Measurements from ENCODE around the gene KSR1. TPM values are rescaled to one million over a fixed set of nuclear protein-coding genes. Genes with fewer than 3 reads are reported as not detected.

Gene KSR1
- total RNA-seq, 4 donors from 2014 or later, result 21.9 to 34.1 (median 29.0) TPM

DNA sequence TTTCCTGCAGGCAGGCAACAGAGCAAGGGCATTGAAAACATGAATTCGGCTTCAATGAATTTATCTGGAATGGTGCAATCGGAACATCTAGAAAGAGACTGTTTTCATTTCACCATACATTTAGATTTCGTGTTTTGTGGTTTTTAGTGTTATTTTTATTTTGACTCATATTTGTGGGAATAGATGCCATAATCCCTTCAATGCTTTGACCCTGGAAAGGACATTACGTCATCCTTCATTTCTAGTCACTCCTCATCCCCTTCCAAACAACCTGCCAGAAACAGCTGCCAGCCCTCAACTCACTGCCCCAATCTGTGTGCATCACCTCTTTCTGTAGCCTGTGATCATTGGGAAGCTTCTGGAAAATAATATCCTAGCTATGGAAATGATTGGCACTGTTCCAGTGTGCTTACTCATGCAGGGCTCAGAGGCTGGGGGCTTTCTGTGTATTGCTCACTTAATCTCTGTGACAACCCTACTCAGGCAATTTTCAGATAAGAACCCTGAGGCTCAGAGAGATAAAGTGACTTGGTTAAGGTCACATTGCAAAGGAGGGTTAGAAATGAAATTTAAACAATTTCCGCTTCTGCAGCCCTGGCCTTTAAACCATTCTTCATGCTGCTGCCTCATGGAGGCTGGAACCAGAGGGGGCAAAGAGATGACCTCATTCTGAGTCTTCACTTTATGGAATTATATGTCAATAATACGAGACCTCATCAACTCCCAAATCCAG is 9.5 kb upstream of the KSR1 start:
- TF ChIP-seq, protein P1, sequence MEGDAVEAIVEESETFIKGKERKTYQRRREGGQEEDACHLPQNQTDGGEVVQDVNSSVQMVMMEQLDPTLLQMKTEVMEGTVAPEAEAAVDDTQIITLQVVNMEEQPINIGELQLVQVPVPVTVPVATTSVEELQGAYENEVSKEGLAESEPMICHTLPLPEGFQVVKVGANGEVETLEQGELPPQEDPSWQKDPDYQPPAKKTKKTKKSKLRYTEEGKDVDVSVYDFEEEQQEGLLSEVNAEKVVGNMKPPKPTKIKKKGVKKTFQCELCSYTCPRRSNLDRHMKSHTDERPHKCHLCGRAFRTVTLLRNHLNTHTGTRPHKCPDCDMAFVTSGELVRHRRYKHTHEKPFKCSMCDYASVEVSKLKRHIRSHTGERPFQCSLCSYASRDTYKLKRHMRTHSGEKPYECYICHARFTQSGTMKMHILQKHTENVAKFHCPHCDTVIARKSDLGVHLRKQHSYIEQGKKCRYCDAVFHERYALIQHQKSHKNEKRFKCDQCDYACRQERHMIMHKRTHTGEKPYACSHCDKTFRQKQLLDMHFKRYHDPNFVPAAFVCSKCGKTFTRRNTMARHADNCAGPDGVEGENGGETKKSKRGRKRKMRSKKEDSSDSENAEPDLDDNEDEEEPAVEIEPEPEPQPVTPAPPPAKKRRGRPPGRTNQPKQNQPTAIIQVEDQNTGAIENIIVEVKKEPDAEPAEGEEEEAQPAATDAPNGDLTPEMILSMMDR (IDR thresholded peaks at IDR 0.05; ENCODE audit: low read depth), result no peak

DNA sequence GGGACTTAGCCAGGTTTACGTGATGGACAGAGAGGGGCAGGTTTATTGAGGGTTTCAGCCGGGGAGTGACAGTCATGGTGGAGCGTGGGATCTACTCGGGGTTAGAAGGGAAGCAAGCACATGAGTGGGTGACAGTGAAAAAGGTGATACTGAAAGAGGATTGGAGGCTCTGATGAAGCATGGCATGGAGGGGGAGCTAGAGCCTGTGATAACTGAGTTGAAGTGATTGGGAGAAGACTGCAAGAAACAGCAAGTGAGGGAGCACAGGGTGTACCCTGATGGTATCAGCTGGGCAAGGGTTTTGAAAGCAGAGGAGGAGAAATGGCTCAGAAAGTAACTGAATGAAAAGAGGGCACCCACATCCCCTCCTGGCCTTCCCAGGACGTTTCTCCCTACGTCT is 6.7 kb upstream of the KSR1 start:
- TF ChIP-seq, protein P1 (IDR thresholded peaks at IDR 0.05; ENCODE audit: low read depth), result no peak

DNA sequence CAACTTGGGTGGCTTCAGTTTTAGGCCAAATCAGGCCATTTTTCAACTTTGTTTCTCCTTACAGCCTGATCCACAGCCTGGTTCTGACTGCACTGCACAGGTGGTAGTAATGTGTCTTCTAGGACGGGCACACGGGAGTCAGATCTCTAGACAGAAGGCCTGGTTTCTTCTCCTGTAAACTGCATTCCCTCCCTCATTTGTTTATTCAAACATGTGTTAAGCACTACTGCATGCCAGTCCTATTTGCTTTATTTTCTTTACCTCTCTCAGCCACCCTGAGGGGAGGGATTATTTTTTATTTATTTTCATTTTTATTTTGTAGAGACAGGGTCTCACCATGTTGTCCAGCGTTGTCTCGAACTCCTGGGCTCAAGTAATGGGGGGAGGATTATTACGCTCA is 6.3 kb upstream of the KSR1 start:
- TF ChIP-seq, protein P1 (IDR thresholded peaks at IDR 0.05; ENCODE audit: low read depth), result no peak

DNA sequence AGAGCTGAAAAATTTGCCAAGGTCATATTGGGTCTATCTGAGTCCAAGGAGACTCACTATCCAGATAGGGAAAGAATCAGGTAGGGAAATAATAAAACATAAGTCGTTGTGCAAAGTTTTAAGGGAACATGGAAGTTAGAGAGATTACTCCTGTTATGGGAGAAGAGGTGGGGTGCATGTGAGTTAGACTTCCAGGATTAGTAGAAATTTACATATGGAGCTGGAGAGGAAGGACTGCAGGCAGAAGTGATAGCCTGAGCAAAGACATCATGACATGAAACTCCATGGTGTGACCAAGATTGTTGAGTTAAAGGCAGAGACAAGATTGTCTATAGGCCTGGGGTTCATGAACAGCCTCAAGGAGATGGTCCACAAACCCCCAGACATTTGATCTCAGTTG is 5.8 kb upstream of the KSR1 start:
- TF ChIP-seq, protein P1 (IDR thresholded peaks at IDR 0.05; ENCODE audit: low read depth), result no peak

DNA sequence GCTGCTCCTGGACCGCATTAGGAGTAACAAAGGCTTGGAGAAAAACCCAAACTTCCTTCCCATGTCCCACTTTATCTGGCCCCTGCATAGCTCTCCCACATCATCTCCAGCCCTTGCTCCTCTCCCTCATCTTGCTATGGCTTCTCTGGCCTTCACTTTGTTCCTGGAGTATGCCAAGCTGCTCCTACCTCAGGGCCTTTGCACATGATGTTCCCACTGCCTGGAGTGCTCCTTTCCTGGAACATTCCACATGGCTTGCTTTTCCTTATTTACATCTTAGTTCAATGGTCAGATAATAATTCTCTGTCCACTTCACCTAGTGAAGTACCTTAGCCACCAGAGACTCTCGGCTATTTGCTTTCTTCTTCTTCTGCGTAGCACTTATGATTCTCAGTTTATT is 4.3 kb upstream of the KSR1 start:
- TF ChIP-seq, protein P1 (IDR thresholded peaks at IDR 0.05; ENCODE audit: low read depth), result no peak

DNA sequence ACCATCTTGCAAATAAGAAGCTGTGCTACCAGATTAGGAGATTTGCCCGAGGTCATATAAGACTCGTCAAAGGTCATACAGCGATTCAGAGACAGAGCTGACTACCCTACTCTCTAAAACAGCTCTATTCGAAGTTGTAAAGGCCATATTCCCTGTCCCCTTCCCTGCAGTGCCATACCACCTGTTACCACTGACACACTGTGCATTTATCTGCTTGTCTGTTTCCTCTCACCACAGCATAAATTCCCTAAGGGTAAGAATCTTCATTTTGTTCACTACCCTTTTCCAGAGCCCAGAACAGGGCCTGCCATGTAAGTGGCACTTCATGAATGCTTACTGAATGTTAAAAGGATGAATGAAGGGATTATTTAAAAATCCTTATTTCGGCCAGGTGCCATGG is 3.4 kb upstream of the KSR1 start:
- TF ChIP-seq, protein P1 (IDR thresholded peaks at IDR 0.05; ENCODE audit: low read depth), result no peak

DNA sequence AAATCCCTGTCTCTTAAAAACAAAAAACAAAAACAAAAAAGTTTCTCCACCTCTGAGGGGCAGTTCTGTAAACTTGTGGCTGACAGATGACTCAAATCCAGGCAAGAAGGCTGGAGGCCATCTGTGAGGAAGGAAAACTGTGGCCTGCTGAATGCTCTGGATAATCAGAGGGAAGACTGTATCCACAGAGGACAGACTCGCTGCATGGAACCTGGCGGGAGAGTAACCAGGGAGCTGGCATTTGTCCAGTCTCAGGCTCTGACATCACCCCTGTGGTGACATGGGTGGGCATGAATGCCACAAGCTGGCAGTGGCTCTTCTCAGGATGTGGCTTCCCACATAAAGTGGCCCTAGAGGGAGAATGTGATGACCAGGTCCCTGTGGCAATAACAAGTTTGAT is 2.8 kb upstream of the KSR1 start:
- TF ChIP-seq, protein P1 (IDR thresholded peaks at IDR 0.05; ENCODE audit: low read depth), result no peak
